Measurements from ENCODE around the gene PHAX.
"Not testable (repeated sequence)": the region's sequence is repeated elsewhere in the genome, so short reads cannot be mapped to it uniquely, and the experiment has no call there.

PHAX gene

GRCh38 chr5:126600631-126601511 is at the start of gene PHAX:
Gene PHAX (plus strand): TSS chr5:126600947. CDS start chr5:126600963, 16 bp downstream.
- DNase-seq: peak; percentile 80

- no peak for DNase-seq
Measured at GRCh38 chr5:126552614-126553013, 48.1 kb upstream of the PHAX start.

GRCh38 chr5:126555101-126555500 is 45.6 kb upstream of the PHAX start:
- DNase-seq: not testable (repeated sequence)

GRCh38 chr5:126561908-126562307 is 38.8 kb upstream of the PHAX start:
- no peak for DNase-seq

GRCh38 chr5:126562823-126563222 is 37.9 kb upstream of the PHAX start:
- DNase-seq: no peak

GRCh38 chr5:126568206-126568755 is 32.5 kb upstream of the PHAX start:
- DNase-seq: no peak

GRCh38 chr5:126575644-126576043 is 25.1 kb upstream of the PHAX start:
- no peak for DNase-seq

GRCh38 chr5:126576974-126577373 is 23.8 kb upstream of the PHAX start:
- DNase-seq: no peak

GRCh38 chr5:126577415-126577814 is 23.3 kb upstream of the PHAX start:
- DNase-seq: no peak

GRCh38 chr5:126579716-126580115 is 21.0 kb upstream of the PHAX start:
- no peak for DNase-seq

- DNase-seq: no peak
Measured at GRCh38 chr5:126583761-126584160, 17.0 kb upstream of the PHAX start.

GRCh38 chr5:126587551-126588390 is 13.0 kb upstream of the PHAX start:
- no peak for DNase-seq

- DNase-seq: no peak
Measured at GRCh38 chr5:126589536-126590297, 11.0 kb upstream of the PHAX start.

GRCh38 chr5:126591549-126591948 is 9.2 kb upstream of the PHAX start:
- DNase-seq: no peak

- DNase-seq: peak; percentile 64
Measured at GRCh38 chr5:126594748-126595485, 5.8 kb upstream of the PHAX start, which contains the start of gene ALDH7A1. Gene ALDH7A1 (minus strand): TSS chr5:126595219. CDS start chr5:126595198, 21 bp downstream.

- no peak for DNase-seq
Measured at GRCh38 chr5:126595486-126596083, 5.2 kb upstream of the PHAX start.

GRCh38 chr5:126597156-126597555 is 3.6 kb upstream of the PHAX start:
- no peak for DNase-seq

GRCh38 chr5:126599499-126599898 is 1.2 kb upstream of the PHAX start:
- DNase-seq: no peak

- not testable (repeated sequence) for DNase-seq
Measured at GRCh38 chr5:126599971-126600630, 646 bp upstream of the PHAX start.

- DNase-seq: no peak
Measured at GRCh38 chr5:126603402-126603991, 2.8 kb downstream of the PHAX start.

Data from activated CD4-positive, alpha-beta T cell treated with anti-CD3 and anti-CD28 coated beads for 48 hours (primary cell).